Erythroblast (primary cell): Measurements from ENCODE around the gene ZFP3.

ENCODE experiments used
- GATA1 ChIP-seq: IDR thresholded peaks from 2 replicates; pipeline ENCODE4 v1.6.1; 2011; ENCODE audit warnings: low read depth, mild to moderate bottlenecking, control low read depth, low read length, moderate library complexity
- POLR2A ChIP-seq: IDR thresholded peaks from 2 replicates; pipeline ENCODE4 v1.6.1; 2011; ENCODE audit warnings: mild to moderate bottlenecking, low read length

DNA sequence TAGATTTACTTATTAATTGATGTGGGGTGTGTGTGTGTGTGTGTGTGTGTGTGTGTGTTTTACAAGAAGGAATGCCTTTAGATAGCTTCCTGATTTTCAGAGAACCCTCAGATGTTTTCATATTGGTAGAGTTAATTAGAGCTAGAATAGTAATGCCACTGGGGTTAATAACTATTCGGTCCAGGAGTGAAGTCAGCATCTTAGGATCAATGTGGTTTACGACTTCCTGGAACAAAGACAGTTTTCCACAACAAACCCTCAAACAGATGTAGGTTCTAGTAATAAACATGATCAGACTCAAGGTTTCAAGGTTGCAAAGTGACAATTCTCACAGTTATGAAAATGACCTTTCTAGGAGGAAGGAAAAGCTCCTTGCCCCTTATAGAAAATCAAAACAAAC lies 30.8 kb upstream of the ZFP3 start:
- TF ChIP-seq GATA1: no peak
- TF ChIP-seq POLR2A: no peak
